HEK293T (cell line): ENCODE measurements around the gene DEFB114.

Experiments
- ARNT ChIP-seq: fragments of 450-650 bp; IDR thresholded peaks from 2 replicates; pipeline ENCODE4 v1.6.1; 2017; ENCODE audit warnings: mild to moderate bottlenecking
- BHLHE40 ChIP-seq: fragments of 450-650 bp; IDR thresholded peaks from 2 replicates; pipeline ENCODE4 v1.6.1; 2016; ENCODE audit warnings: mild to moderate bottlenecking, moderate library complexity, borderline replicate concordance
- CTBP1 ChIP-seq: fragments of 450-650 bp; IDR thresholded peaks from 2 replicates; pipeline ENCODE4 v1.6.1; 2016; ENCODE audit warnings: borderline replicate concordance
- ELF4 ChIP-seq: fragments of 450-650 bp; IDR thresholded peaks from 2 replicates; pipeline ENCODE4 v1.6.1; 2017; ENCODE audit warnings: antibody characterized with exemption
- FOXA1 ChIP-seq: fragments of 450-650 bp; IDR thresholded peaks from 2 replicates; pipeline ENCODE4 v1.6.1; 2016; ENCODE audit warnings: mild to moderate bottlenecking
- FOXM1 ChIP-seq: fragments of 450-650 bp; IDR thresholded peaks from 2 replicates; pipeline ENCODE4 v1.6.1; 2017; ENCODE audit warnings: mild to moderate bottlenecking, borderline replicate concordance
- HDGF ChIP-seq: fragments of 450-650 bp; IDR thresholded peaks from 2 replicates; pipeline ENCODE4 v1.6.1; 2017; ENCODE audit warnings: antibody characterized with exemption, borderline replicate concordance
- L3MBTL2 ChIP-seq: fragments of 450-650 bp; conservative IDR thresholded peaks from 2 replicates; pipeline ENCODE4 v1.6.1; 2016; ENCODE audit warnings: mild to moderate bottlenecking
- PKNOX1 ChIP-seq: fragments of 450-650 bp; IDR thresholded peaks from 2 replicates; pipeline ENCODE4 v1.6.1; 2016
- SP1 ChIP-seq: fragments of 450-650 bp; IDR thresholded peaks from 2 replicates; pipeline ENCODE4 v1.6.1; 2017
- TARDBP ChIP-seq: fragments of 450-650 bp; IDR thresholded peaks from 2 replicates; pipeline ENCODE4 v1.6.1; 2016

- TF ChIP-seq HDGF (no peak), FOXA1 (no peak), L3MBTL2 (no peak), FOXM1 (no peak), ARNT (no peak), BHLHE40 (no peak), TARDBP (no peak), SP1 (no peak), PKNOX1 (no peak), ELF4 (no peak), CTBP1 (no peak)
Observed at GRCh38 chr6:49946835-49947234, 17.1 kb downstream of the DEFB114 start.
